C4-2B (cell line): ENCODE data around the gene GNAT3.

Experiments
- H3K27ac ChIP-seq: fragments of 450-650 bp; 2 replicates; pipeline ENCODE4 v1.5.1; 2017
- CTCF ChIP-seq: fragments of 450-650 bp; conservative IDR thresholded peaks from 2 replicates; pipeline ENCODE4 v1.5.1; 2017; ENCODE audit warnings: mild to moderate bottlenecking
- ZFX ChIP-seq: fragments of 450-650 bp; IDR thresholded peaks from 2 replicates; pipeline ENCODE4 v1.6.1; 2017

The GNAT3 gene

GRCh38 chr7:80415114-80415513 lies 96.8 kb downstream of the GNAT3 start:
- H3K27ac ChIP-seq: no peak overlapping the region
- TF ChIP-seq CTCF (no peak), ZFX (no peak)

GRCh38 chr7:80414331-80414730 lies 97.5 kb downstream of the GNAT3 start:
- no peak overlapping the region for H3K27ac ChIP-seq

DNA sequence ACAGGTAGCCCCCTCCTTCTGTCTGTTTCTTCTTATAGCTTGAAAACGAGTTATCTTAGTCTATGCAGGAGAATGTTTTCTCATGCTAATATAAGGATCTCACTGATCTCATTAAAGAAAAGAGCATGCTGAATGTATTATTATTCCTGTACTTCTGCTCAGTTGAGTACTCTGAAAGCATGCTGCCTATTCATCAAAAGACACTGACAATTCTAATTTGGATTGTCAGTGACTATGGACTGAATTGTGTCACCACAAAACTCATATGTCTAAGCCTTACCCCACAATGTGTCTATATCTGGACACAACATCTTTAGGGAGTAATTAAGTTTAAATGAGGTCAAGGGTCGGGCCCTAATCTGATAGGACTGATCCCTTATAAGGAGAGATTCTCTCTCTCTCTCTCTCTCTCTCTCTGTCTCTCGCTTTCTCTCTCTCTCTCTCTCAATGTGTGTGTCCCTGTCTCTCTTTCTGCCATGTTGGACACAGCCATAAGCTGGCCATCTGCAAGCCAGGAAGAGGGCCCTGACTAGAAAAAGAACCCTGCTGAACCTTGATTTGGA lies 98.4 kb downstream of the GNAT3 start:
- H3K27ac ChIP-seq: no peak overlapping the region
- TF ChIP-seq CTCF: no peak
- TF ChIP-seq ZFX: no peak

More at GRCh38 chr7:80414331-80414730, 97.5 kb downstream of the GNAT3 start:
- TF ChIP-seq ZFX: no peak
- no peak for TF ChIP-seq CTCF

- TF ChIP-seq ZFX (no peak), CTCF (no peak)
- H3K27ac ChIP-seq: no peak overlapping the region
Measured at GRCh38 chr7:80412842-80413241, 99.0 kb downstream of the GNAT3 start.

- no peak overlapping the region for H3K27ac ChIP-seq
- TF ChIP-seq ZFX: no peak
- TF ChIP-seq CTCF: no peak
Measured at GRCh38 chr7:80411621-80412020, 100.2 kb downstream of the GNAT3 start.

GRCh38 chr7:80410081-80410480 lies 101.8 kb downstream of the GNAT3 start:
- no peak for TF ChIP-seq ZFX
- TF ChIP-seq CTCF: no peak
- H3K27ac ChIP-seq: no peak overlapping the region
